Lung (tissue), 12 donors: ENCODE measurements around the gene SLF2. TPM values are rescaled to one million over a fixed set of nuclear protein-coding genes. Genes with fewer than 3 reads are reported as not detected.

ENCODE experiments used
- ATAC-seq: fragments of 200-7000 bp; cut with Tn5 transposase; one replicate; pipeline ENCODE4 v1.9.1; 2020; ENCODE audit warnings: moderate number of reproducible peaks; ENCODE audit not compliant: insufficient read depth, low FRiP score
- DNase-seq, 3 donors: peaks; one replicate each; pipeline ENCODE4 v3.0.0-alpha.2; 2013 to 2017
- H3K27ac ChIP-seq, 2 donors: one replicate each; pipeline ENCODE4 v1.5.1; 2013; ENCODE audit warnings: mild to moderate bottlenecking in 2 of 2, moderate library complexity in 2 of 2, control low read depth in 1 of 2, inconsistent platforms in 1 of 2, low read depth in 1 of 2, low read length in 1 of 2
- H3K27me3 ChIP-seq, 3 donors: one replicate each; pipeline ENCODE4 v1.5.1; 2013; ENCODE audit warnings: low read length in 2 of 3; ENCODE audit not compliant: control insufficient read depth in 3 of 3, insufficient read depth in 3 of 3
- H3K36me3 ChIP-seq, 4 donors: one replicate each; pipeline ENCODE4 v1.5.1; 2013; ENCODE audit warnings: low read length in 4 of 4, mild to moderate bottlenecking in 1 of 4, moderate library complexity in 1 of 4; ENCODE audit not compliant: control insufficient read depth in 4 of 4, insufficient read depth in 4 of 4
- H3K4me1 ChIP-seq, 5 donors: one replicate each; pipeline ENCODE4 v1.5.1; 2013; ENCODE audit warnings: low read length in 5 of 5, mild to moderate bottlenecking in 2 of 5, moderate library complexity in 1 of 5; ENCODE audit not compliant: control insufficient read depth in 5 of 5, insufficient read depth in 5 of 5
- H3K4me3 ChIP-seq: one replicate; pipeline ENCODE4 v1.5.1; 2013; ENCODE audit warnings: mild to moderate bottlenecking, control low read depth, moderate library complexity
- H3K9ac ChIP-seq, 2 donors: one replicate each; pipeline ENCODE4 v1.5.1; 2013; ENCODE audit warnings: low read length in 2 of 2, control low read depth in 1 of 2; ENCODE audit not compliant: insufficient read depth in 1 of 2
- H3K9me3 ChIP-seq, 4 donors: one replicate each; pipeline ENCODE4 v1.5.1; 2013; ENCODE audit warnings: low read length in 3 of 4, mild to moderate bottlenecking in 1 of 4, moderate library complexity in 1 of 4; ENCODE audit not compliant: control insufficient read depth in 4 of 4, insufficient read depth in 3 of 4
- CTCF ChIP-seq: IDR thresholded peaks from 2 replicates; pipeline ENCODE4 v1.5.1; 2012; ENCODE audit warnings: mild to moderate bottlenecking; ENCODE audit errors: control extremely low read depth, extremely low read depth
- WGBS, 2 donors: extraction: QIAGEN DNeasy Blood & Tissue Kit; methylation state at CpG; one replicate each; pipeline ENCODE4 v1.1.7; 2013; 5-methylcytosine and 5-hydroxymethylcytosine counted together
- polyA plus RNA-seq, 2 donors: library from polyadenylated mRNA; stranded (reverse); fragments of 200-250 nt; gene quantifications; one replicate each; pipeline ENCODE4 v1.2.1, GENCODE V29; 2013
- total RNA-seq, 2 donors: library from RNA; depleted of rRNA in 1 of 2; stranded (reverse); fragments of >200 nt in 1 of 2; gene quantifications; one replicate each; pipeline ENCODE4 v1.2.1, GENCODE V29; 2014 to 2021
- donor health status: control.
- donor health status: control.
- donor health status: Bipolar disorder and iron deficiency.
- donor health status: healthy.
- donor health status: DM: yes; HTN: yes; CAD: no.

SLF2 gene
- total and polyA plus RNA-seq, 4 donors, result 7.1 to 60.0 (median 21.8) TPM

- ATAC-seq (no peak), DNase-seq (no peak)
- TF ChIP-seq CTCF, result no peak
- peaks cover 0 to 9% (median 0%) of the 10 kb centered on the region in 5 donors for H3K4me1 ChIP-seq
- H3K9me3 ChIP-seq, result no peaks in the 10 kb centered on the region
- 96% methylated on average over 3 of the region's 3 CpGs for WGBS, 2 donors
- H3K9ac ChIP-seq, result no peak overlapping the region
- no peak overlapping the region for H3K4me3 ChIP-seq
- H3K27me3 ChIP-seq, result no peaks in the 10 kb centered on the region
- H3K27ac ChIP-seq, result no peak overlapping the region
- no peaks in the 10 kb centered on the region for H3K36me3 ChIP-seq
These were observed 16.9 kb upstream of the SLF2 start for GRCh38 chr10:100895896-100896295.

- no peak for DNase-seq
- Histone ChIP-seq H3K27ac (no peak overlapping the region), H3K36me3 (no peaks in the 10 kb centered on the region), H3K9ac (no peak overlapping the region), H3K4me3 (no peak overlapping the region), H3K9me3 (no peaks in the 10 kb centered on the region), H3K4me1 (peaks cover 0 to 9% (median 0%) of the 10 kb centered on the region in 5 donors), H3K27me3 (peaks cover 0 to 2% (median 0%) of the 10 kb centered on the region in 3 donors)
- ATAC-seq, result no peak
- no peak for TF ChIP-seq CTCF
- WGBS, 2 donors, result 74 to 81% methylated on average over 7 of the region's 7 CpGs
These were observed 15.8 kb upstream of the SLF2 start for GRCh38 chr10:100896876-100897461.

GRCh38 chr10:100897976-100898375 lies 14.8 kb upstream of the SLF2 start:
- WGBS, 2 donors, result 48 to 100% methylated on average over 1 of the region's 1 CpG
- H3K27me3 ChIP-seq, result peaks cover 0 to 2% (median 0%) of the 10 kb centered on the region in 3 donors
- ATAC-seq, result no peak

More at GRCh38 chr10:100897976-100898375, 14.8 kb upstream of the SLF2 start:
- Histone ChIP-seq H3K27ac (no peak overlapping the region), H3K4me3 (no peak overlapping the region), H3K4me1 (peaks cover 0 to 9% (median 0%) of the 10 kb centered on the region in 5 donors), H3K9ac (no peak overlapping the region), H3K9me3 (no peaks in the 10 kb centered on the region), H3K36me3 (no peaks in the 10 kb centered on the region)
- TF ChIP-seq CTCF, result no peak
- no peak for DNase-seq
